ENCODE measurements around the gene QRICH2. TPM values are rescaled to one million over a fixed set of nuclear protein-coding genes. Genes with fewer than 3 reads are reported as not detected.

QRICH2 gene
- total and polyA plus RNA-seq, 9 of the 15 experiments (the other 6 are each of a cell fraction or from before 2014, with no cell fraction given), result 0.03 to 1.6 (median 0.81) TPM

DNA sequence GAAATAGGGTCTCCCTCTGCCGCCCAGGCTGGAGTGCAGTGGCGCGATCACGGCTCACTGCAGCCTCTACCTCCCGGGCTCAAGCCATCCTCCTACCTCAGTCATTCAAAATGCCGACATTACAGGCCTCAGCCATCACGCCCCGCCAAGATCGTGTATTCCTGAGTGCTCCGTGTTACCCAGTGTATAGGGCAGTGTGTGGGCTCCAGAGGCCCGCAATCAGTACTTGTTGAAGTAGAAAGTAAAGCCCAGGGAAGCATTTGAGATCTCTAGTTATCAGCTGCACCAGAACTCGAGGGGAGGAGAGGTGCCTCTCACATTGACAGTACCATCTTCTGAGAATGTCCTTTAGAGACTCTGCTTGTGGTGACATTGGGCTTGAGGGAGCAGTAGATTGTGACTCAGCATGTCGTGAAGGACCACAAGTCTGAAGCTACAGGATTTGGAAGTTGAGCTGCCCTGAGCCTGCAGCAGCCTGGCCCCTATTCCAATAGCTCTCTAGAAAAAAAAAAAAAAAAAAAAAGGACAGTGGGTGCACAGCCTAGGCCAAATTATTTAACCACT is 46.8 kb upstream of the QRICH2 start:
- POLR2A ChIA-PET, result interaction anchor here (0.8 to 2.8 kb wide), 13 partner anchors 8 to 578 kb away, joined by 3 to 17 read pairs (median 4); partner anchors contain the start of gene SPHK1
- intact Hi-C loops (cut with micrococcal nuclease), result loop anchor here (2.0 kb wide), 1 partner anchor 30 kb away; the partner anchor contains the start of gene SPHK1
- H3K4me3 ChIP-seq, result peak overlapping the region; percentile 23; the same call in 1 of the 2 replicates
- FAIRE-seq (peak; percentile 99), DNase-seq (ENCODE audit: extremely low read depth in 1 of 4, low spot score in 3 of 4) (peak; percentile 68 to 96 (median 79)), ATAC-seq (peak; percentile 74)
- H3K4me2 ChIP-seq (ENCODE audit: insufficient read depth, low read length), result peak overlapping the region; percentile 90
- no TSS peak for BruUV-seq (replicated peaks)
- H2AFZ ChIP-seq (ENCODE audit: low read depth, low read length), result peak overlapping the region; percentile 79
- H3K27me3 ChIP-seq (ENCODE audit: control insufficient read depth in 2 of 2, insufficient read depth in 2 of 2, low read length in 2 of 2), result no peaks in the 10 kb centered on the region
- 1% methylated on average over 13 of the region's 13 CpGs for WGBS (ENCODE audit: insufficient coverage, low coverage, missing lambda C conversion rate)
- H3K4me1 ChIP-seq (replicated peaks in 1 of 2; ENCODE audit: control insufficient read depth in 2 of 2, insufficient read depth in 2 of 2, low read length in 2 of 2), result peaks cover 18 to 39% of the 10 kb centered on the region in 2 experiments; a peak in 4 of 5 replicates
- CTCF ChIA-PET (ENCODE audit: low intra/inter-chr PET ratio), result no interaction called here
- in situ Hi-C loops (cut with MboI), result no loop called here
- no peaks in the 10 kb centered on the region; the same call in 1 of the 2 replicates for H3K9me3 ChIP-seq (replicated peaks; ENCODE audit: control insufficient read depth, insufficient read depth, low read depth, low read length)
- H4K20me1 ChIP-seq (replicated peaks; ENCODE audit: control insufficient read depth, insufficient read depth, low read length), result no peaks in the 10 kb centered on the region
- H3K9ac ChIP-seq (ENCODE audit: insufficient read depth in 1 of 2, low read depth in 2 of 2, low read length in 2 of 2), result peak overlapping the region in 1 of 2 experiments; percentile 62; a peak in 1 of 4 replicates
- no peaks in the 10 kb centered on the region for H3K9me1 ChIP-seq (ENCODE audit: control insufficient read depth, insufficient read depth, low read length)
- H3K36me3 ChIP-seq (ENCODE audit: control insufficient read depth, insufficient read depth, low read length), result no peaks in the 10 kb centered on the region; the same call in 2 of the 3 replicates
- peaks cover 22% of the 10 kb centered on the region for H3K79me2 ChIP-seq (ENCODE audit: control insufficient read depth, insufficient read depth, low read length)
- peak overlapping the region; percentile 100 for H3K27ac ChIP-seq (ENCODE audit: extremely low read depth, low read depth, low read length)
- TF ChIP-seq ARID2 (IDR thresholded peaks at IDR 0.05) (no peak), IFI16 (CRISPR knock-in tag; IDR thresholded peaks at IDR 0.05) (no peak), ZNF75A (CRISPR knock-in tag; IDR thresholded peaks at IDR 0.05) (no peak), ZC3H4 (CRISPR knock-in tag; IDR thresholded peaks at IDR 0.05; ENCODE audit: borderline replicate concordance) (no peak), GABPB1 (CRISPR knock-in tag; IDR thresholded peaks at IDR 0.05) (no peak), TFAM (CRISPR knock-in tag; conservative IDR thresholded peaks at IDR 0.05) (no peak), JUND (IDR thresholded peaks at IDR 0.05; ENCODE audit: borderline replicate concordance, low read depth, low read length) (peak; percentile 74), JUND (tag; IDR thresholded peaks at IDR 0.05; ENCODE audit: borderline replicate concordance, low read depth, low read length) (peak; percentile 79; the same call in 1 of the 3 replicates), ZNF436 (CRISPR knock-in tag; IDR thresholded peaks at IDR 0.05) (no peak), TCF7L2 (IDR thresholded peaks at IDR 0.05; ENCODE audit: low read depth, low read length) (no peak), RBM34 (IDR thresholded peaks at IDR 0.05; ENCODE audit: borderline replicate concordance, insufficient read depth, low read length) (no peak), FOXP1 (CRISPR knock-in tag; IDR thresholded peaks at IDR 0.05) (no peak), NR4A1 (CRISPR knock-in tag; IDR thresholded peaks at IDR 0.05) (no peak), NR4A1 (tag; IDR thresholded peaks at IDR 0.05) (no peak)
- TF ChIP-seq, protein P1, sequence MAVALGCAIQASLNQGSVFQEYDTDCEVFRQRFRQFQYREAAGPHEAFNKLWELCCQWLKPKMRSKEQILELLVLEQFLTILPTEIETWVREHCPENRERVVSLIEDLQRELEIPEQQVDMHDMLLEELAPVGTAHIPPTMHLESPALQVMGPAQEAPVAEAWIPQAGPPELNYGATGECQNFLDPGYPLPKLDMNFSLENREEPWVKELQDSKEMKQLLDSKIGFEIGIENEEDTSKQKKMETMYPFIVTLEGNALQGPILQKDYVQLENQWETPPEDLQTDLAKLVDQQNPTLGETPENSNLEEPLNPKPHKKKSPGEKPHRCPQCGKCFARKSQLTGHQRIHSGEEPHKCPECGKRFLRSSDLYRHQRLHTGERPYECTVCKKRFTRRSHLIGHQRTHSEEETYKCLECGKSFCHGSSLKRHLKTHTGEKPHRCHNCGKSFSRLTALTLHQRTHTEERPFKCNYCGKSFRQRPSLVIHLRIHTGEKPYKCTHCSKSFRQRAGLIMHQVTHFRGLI (CRISPR knock-in tag; IDR thresholded peaks at IDR 0.05), result no peak
- TF ChIP-seq, protein P2, sequence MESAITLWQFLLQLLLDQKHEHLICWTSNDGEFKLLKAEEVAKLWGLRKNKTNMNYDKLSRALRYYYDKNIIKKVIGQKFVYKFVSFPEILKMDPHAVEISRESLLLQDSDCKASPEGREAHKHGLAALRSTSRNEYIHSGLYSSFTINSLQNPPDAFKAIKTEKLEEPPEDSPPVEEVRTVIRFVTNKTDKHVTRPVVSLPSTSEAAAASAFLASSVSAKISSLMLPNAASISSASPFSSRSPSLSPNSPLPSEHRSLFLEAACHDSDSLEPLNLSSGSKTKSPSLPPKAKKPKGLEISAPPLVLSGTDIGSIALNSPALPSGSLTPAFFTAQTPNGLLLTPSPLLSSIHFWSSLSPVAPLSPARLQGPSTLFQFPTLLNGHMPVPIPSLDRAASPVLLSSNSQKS (CRISPR knock-in tag; IDR thresholded peaks at IDR 0.05), result no peak
- TF ChIP-seq, protein P3, sequence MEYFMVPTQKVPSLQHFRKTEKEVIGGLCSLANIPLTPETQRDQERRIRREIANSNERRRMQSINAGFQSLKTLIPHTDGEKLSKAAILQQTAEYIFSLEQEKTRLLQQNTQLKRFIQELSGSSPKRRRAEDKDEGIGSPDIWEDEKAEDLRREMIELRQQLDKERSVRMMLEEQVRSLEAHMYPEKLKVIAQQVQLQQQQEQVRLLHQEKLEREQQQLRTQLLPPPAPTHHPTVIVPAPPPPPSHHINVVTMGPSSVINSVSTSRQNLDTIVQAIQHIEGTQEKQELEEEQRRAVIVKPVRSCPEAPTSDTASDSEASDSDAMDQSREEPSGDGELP (CRISPR knock-in tag; IDR thresholded peaks at IDR 0.05; ENCODE audit: borderline replicate concordance), result no peak; the same call in 1 of the 2 replicates
- TF ChIP-seq, protein P4, sequence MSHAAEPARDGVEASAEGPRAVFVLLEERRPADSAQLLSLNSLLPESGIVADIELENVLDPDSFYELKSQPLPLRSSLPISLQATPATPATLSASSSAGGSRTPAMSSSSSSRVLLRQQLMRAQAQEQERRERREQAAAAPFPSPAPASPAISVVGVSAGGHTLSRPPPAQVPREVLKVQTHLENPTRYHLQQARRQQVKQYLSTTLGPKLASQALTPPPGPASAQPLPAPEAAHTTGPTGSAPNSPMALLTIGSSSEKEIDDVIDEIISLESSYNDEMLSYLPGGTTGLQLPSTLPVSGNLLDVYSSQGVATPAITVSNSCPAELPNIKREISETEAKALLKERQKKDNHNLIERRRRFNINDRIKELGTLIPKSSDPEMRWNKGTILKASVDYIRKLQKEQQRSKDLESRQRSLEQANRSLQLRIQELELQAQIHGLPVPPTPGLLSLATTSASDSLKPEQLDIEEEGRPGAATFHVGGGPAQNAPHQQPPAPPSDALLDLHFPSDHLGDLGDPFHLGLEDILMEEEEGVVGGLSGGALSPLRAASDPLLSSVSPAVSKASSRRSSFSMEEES (CRISPR knock-in tag; IDR thresholded peaks at IDR 0.05), result no peak

Data from K562 (cell line).